ENCODE data around the gene HNRNPA0. TPM values are rescaled to one million over a fixed set of nuclear protein-coding genes. Genes with fewer than 3 reads are reported as not detected.

HNRNPA0 gene
- total RNA-seq (10 to 100 TPM; 30.0 to 40.2 (median 30.7) TPM), polyA plus RNA-seq (10 to 100 TPM; 17.8 to 20.7 TPM), total RNA-seq (235 reads per million, percentile 94 among the genes with 10 or more reads in this experiment)

GRCh38 chr5:137754188-137754960 lies at the start of gene HNRNPA0:
Gene HNRNPA0, minus strand, starts transcription at chr5:137754363. Its CDS starts 297 bp downstream, at chr5:137754066.
- H3K9me3 Mint-ChIP-seq = peaks cover 0 to 2% (median 0%) of the 10 kb centered on the region in 11 donors
- Histone ChIP-seq H3K27me3 (ENCODE audit: control insufficient read depth in 2 of 2, insufficient read depth in 2 of 2, low read length in 2 of 2) (no peaks in the 10 kb centered on the region), H3K36me3 (ENCODE audit: control insufficient read depth in 2 of 3, insufficient read depth in 3 of 3, low read length in 3 of 3) (peaks cover 0 to 15% (median 0%) of the 10 kb centered on the region in 3 experiments), H3K4me3 (ENCODE audit: low read length) (peak within 1 kb of the TSS; percentile 98), H3K27ac (ENCODE audit: low read depth, low read length) (peak within 1 kb of the TSS; percentile 98), H3K9me3 (ENCODE audit: control insufficient read depth in 2 of 3, low read length in 3 of 3) (no peaks in the 10 kb centered on the region), H3K4me1 (ENCODE audit: control insufficient read depth in 2 of 2, insufficient read depth in 2 of 2, low read length in 2 of 2) (peaks cover 17 to 20% of the 10 kb centered on the region in 2 donors)
- peaks cover 0 to 16% (median 4%) of the 10 kb centered on the region in 5 donors for H3K36me3 Mint-ChIP-seq
- H3K27ac Mint-ChIP-seq = peak within 1 kb of the TSS; percentile 99 to 100 (median 100)
- H3K27me3 Mint-ChIP-seq = peaks cover 0 to 2% (median 0%) of the 10 kb centered on the region in 5 donors
- peak within 1 kb of the TSS; percentile 85 to 100 (median 98) for H3K4me3 Mint-ChIP-seq
- peaks cover 21 to 43% (median 31%) of the 10 kb centered on the region in 7 donors for H3K4me1 Mint-ChIP-seq
- intact Hi-C loops (cut with micrococcal nuclease) = loop anchor here (1.0 to 10.0 kb wide), 22 partner anchors 11 to 1540 kb away; partner anchors contain the start of genes BRD8 (in 2 of the 2), CDC23 (in 2 of the 2), EGR1 (in 2 of the 2) and ETF1 (in 2 of the 2)
- ATAC-seq (peak; percentile 90), DNase-seq (peak; percentile 94 to 99 (median 98))
- ChIA-PET POLR2A (interaction anchor here (0.8 to 5.7 kb wide), 22 partner anchors 16 to 821 kb away, joined by 3 to 121 read pairs (median 4); partner anchors contain the start of genes ETF1, HSPA9, KLHL3 and PKD2L2), CTCF (interaction anchor here (0.8 to 3.8 kb wide), 4 partner anchors 12 to 379 kb away, joined by 3 to 28 read pairs (median 12); no protein-coding TSS in a partner anchor)

- H3K36me3 Mint-ChIP-seq = peaks cover 0 to 7% (median 0%) of the 10 kb centered on the region in 5 donors
Observed at GRCh38 chr5:137802282-137803210, 48.4 kb upstream of the HNRNPA0 start.

GRCh38 chr5:137800700-137801411 lies 46.7 kb upstream of the HNRNPA0 start:
- Mint-ChIP-seq H3K9me3 (no peaks in the 10 kb centered on the region), H3K4me3 (no peak overlapping the region), H3K36me3 (no peaks in the 10 kb centered on the region), H3K27me3 (peaks cover 0 to 24% (median 0%) of the 10 kb centered on the region in 5 donors), H3K27ac (no peak overlapping the region), H3K4me1 (no peaks in the 10 kb centered on the region)
- Histone ChIP-seq H3K4me3 (ENCODE audit: low read length) (no peak overlapping the region), H3K36me3 (ENCODE audit: control insufficient read depth in 2 of 3, insufficient read depth in 3 of 3, low read length in 3 of 3) (no peaks in the 10 kb centered on the region), H3K4me1 (ENCODE audit: control insufficient read depth in 2 of 2, insufficient read depth in 2 of 2, low read length in 2 of 2) (no peaks in the 10 kb centered on the region), H3K9me3 (ENCODE audit: control insufficient read depth in 2 of 3, low read length in 3 of 3) (no peaks in the 10 kb centered on the region), H3K27ac (ENCODE audit: low read depth, low read length) (no peak overlapping the region), H3K27me3 (ENCODE audit: control insufficient read depth in 2 of 2, insufficient read depth in 2 of 2, low read length in 2 of 2) (no peaks in the 10 kb centered on the region)
- ChIA-PET CTCF (no interaction called here), POLR2A (no interaction called here)
- intact Hi-C loops (cut with micrococcal nuclease) = no loop called here
- ATAC-seq (no peak), DNase-seq (no peak)

More at GRCh38 chr5:137802282-137803210, 48.4 kb upstream of the HNRNPA0 start:
- Mint-ChIP-seq H3K9me3 (no peaks in the 10 kb centered on the region), H3K27ac (peak overlapping the region in 1 of 9 donors; percentile 32), H3K4me3 (no peak overlapping the region), H3K27me3 (peaks cover 0 to 24% (median 0%) of the 10 kb centered on the region in 5 donors), H3K4me1 (no peaks in the 10 kb centered on the region)
- ATAC-seq = no peak
- no peak for DNase-seq
- intact Hi-C loops (cut with micrococcal nuclease) = no loop called here
- Histone ChIP-seq H3K4me3 (ENCODE audit: low read length) (no peak overlapping the region), H3K9me3 (ENCODE audit: control insufficient read depth in 2 of 3, low read length in 3 of 3) (no peaks in the 10 kb centered on the region), H3K27ac (ENCODE audit: low read depth, low read length) (no peak overlapping the region), H3K4me1 (ENCODE audit: control insufficient read depth in 2 of 2, insufficient read depth in 2 of 2, low read length in 2 of 2) (no peaks in the 10 kb centered on the region), H3K36me3 (ENCODE audit: control insufficient read depth in 2 of 3, insufficient read depth in 3 of 3, low read length in 3 of 3) (no peaks in the 10 kb centered on the region), H3K27me3 (ENCODE audit: control insufficient read depth in 2 of 2, insufficient read depth in 2 of 2, low read length in 2 of 2) (no peaks in the 10 kb centered on the region)
- POLR2A ChIA-PET = no interaction called here
- CTCF ChIA-PET = no interaction called here

- peaks cover 0 to 3% (median 0%) of the 10 kb centered on the region in 5 donors for H3K36me3 Mint-ChIP-seq
- CTCF ChIA-PET = no interaction called here
- intact Hi-C loops (cut with micrococcal nuclease) = no loop called here
- POLR2A ChIA-PET = no interaction called here
- Histone ChIP-seq H3K4me1 (ENCODE audit: control insufficient read depth in 2 of 2, insufficient read depth in 2 of 2, low read length in 2 of 2) (no peaks in the 10 kb centered on the region), H3K36me3 (ENCODE audit: control insufficient read depth in 2 of 3, insufficient read depth in 3 of 3, low read length in 3 of 3) (no peaks in the 10 kb centered on the region), H3K4me3 (ENCODE audit: low read length) (no peak overlapping the region), H3K27ac (ENCODE audit: low read depth, low read length) (no peak overlapping the region), H3K9me3 (ENCODE audit: control insufficient read depth in 2 of 3, low read length in 3 of 3) (no peaks in the 10 kb centered on the region), H3K27me3 (ENCODE audit: control insufficient read depth in 2 of 2, insufficient read depth in 2 of 2, low read length in 2 of 2) (no peaks in the 10 kb centered on the region)
- peaks cover 0 to 9% (median 0%) of the 10 kb centered on the region in 5 donors for H3K27me3 Mint-ChIP-seq
- no peak overlapping the region for H3K4me3 Mint-ChIP-seq
- H3K9me3 Mint-ChIP-seq = no peaks in the 10 kb centered on the region
- no peak overlapping the region for H3K27ac Mint-ChIP-seq
- DNase-seq = no peak
- no peak for ATAC-seq
- no peaks in the 10 kb centered on the region for H3K4me1 Mint-ChIP-seq
Observed at GRCh38 chr5:137796279-137796678, 42.1 kb upstream of the HNRNPA0 start.

- H3K4me1 ChIP-seq (ENCODE audit: control insufficient read depth in 2 of 2, insufficient read depth in 2 of 2, low read length in 2 of 2) = no peaks in the 10 kb centered on the region
Observed at GRCh38 chr5:137794863-137795262, 40.7 kb upstream of the HNRNPA0 start.

GRCh38 chr5:137792303-137792702 lies 38.1 kb upstream of the HNRNPA0 start:
- no peak overlapping the region for H3K27ac Mint-ChIP-seq
- H3K27ac ChIP-seq (ENCODE audit: low read depth, low read length) = no peak overlapping the region
- no peak overlapping the region for H3K4me3 Mint-ChIP-seq
- no peaks in the 10 kb centered on the region for H3K4me1 Mint-ChIP-seq
- DNase-seq (no peak), ATAC-seq (no peak)
- no peaks in the 10 kb centered on the region for H3K36me3 ChIP-seq (ENCODE audit: control insufficient read depth in 2 of 3, insufficient read depth in 3 of 3, low read length in 3 of 3)
- H3K27me3 Mint-ChIP-seq = peaks cover 0 to 11% (median 0%) of the 10 kb centered on the region in 5 donors
- H3K4me1 ChIP-seq (ENCODE audit: control insufficient read depth in 2 of 2, insufficient read depth in 2 of 2, low read length in 2 of 2) = no peaks in the 10 kb centered on the region
- ChIA-PET POLR2A (no interaction called here), CTCF (no interaction called here)
- peaks cover 0 to 12% (median 4%) of the 10 kb centered on the region in 5 donors for H3K36me3 Mint-ChIP-seq
- H3K9me3 ChIP-seq (ENCODE audit: control insufficient read depth in 2 of 3, low read length in 3 of 3) = no peaks in the 10 kb centered on the region
- H3K4me3 ChIP-seq (ENCODE audit: low read length) = no peak overlapping the region
- no peaks in the 10 kb centered on the region for H3K27me3 ChIP-seq (ENCODE audit: control insufficient read depth in 2 of 2, insufficient read depth in 2 of 2, low read length in 2 of 2)
- intact Hi-C loops (cut with micrococcal nuclease) = no loop called here
- peaks cover 0 to 4% (median 0%) of the 10 kb centered on the region in 11 donors for H3K9me3 Mint-ChIP-seq

More at GRCh38 chr5:137794863-137795262, 40.7 kb upstream of the HNRNPA0 start:
- no peak for ATAC-seq
- Mint-ChIP-seq H3K27me3 (peaks cover 0 to 4% (median 0%) of the 10 kb centered on the region in 5 donors), H3K4me1 (no peaks in the 10 kb centered on the region), H3K36me3 (peaks cover 0 to 8% (median 0%) of the 10 kb centered on the region in 5 donors), H3K27ac (no peak overlapping the region), H3K9me3 (no peaks in the 10 kb centered on the region), H3K4me3 (no peak overlapping the region)
- DNase-seq = no peak
- H3K27ac ChIP-seq (ENCODE audit: low read depth, low read length) = no peak overlapping the region
- H3K27me3 ChIP-seq (ENCODE audit: control insufficient read depth in 2 of 2, insufficient read depth in 2 of 2, low read length in 2 of 2) = no peaks in the 10 kb centered on the region
- no peak overlapping the region for H3K4me3 ChIP-seq (ENCODE audit: low read length)
- ChIA-PET CTCF (interaction anchor here (0.7 kb wide), 1 partner anchor 26 kb away, joined by 3 read pairs; no protein-coding TSS in a partner anchor), POLR2A (no interaction called here)
- intact Hi-C loops (cut with micrococcal nuclease) = no loop called here
- H3K9me3 ChIP-seq (ENCODE audit: control insufficient read depth in 2 of 3, low read length in 3 of 3) = no peaks in the 10 kb centered on the region
- H3K36me3 ChIP-seq (ENCODE audit: control insufficient read depth in 2 of 3, insufficient read depth in 3 of 3, low read length in 3 of 3) = no peaks in the 10 kb centered on the region

Data from naive thymus-derived CD4-positive, alpha-beta T cell (primary cell).